Calu3 (cell line): ENCODE results near the gene ITCH. TPM values are rescaled to one million over a fixed set of nuclear protein-coding genes. Genes with fewer than 3 reads are reported as not detected.
A peak's percentile ranks its signal among the peaks of the same experiment; 100 is the strongest.

Experiments
- BruUV-seq: library from RNA; stranded (reverse); fragments of 400-500 nt; replicated peaks from 2 replicates; lab custom pipeline; 2021; lab: Mats Ljungman, UMichigan
- CTCF ChIA-PET: fragments of 300-600 bp; sonication (Branson Sonifier 250); formaldehyde crosslinking; loops from one replicate; lab custom pipeline; 2022; ENCODE audit warnings: antibody characterized with exemption; lab: Charles Lee
- DNase-seq: peaks from one replicate; pipeline ENCODE4 v3.0.0; 2022
- H3K27ac Mint-ChIP-seq: one replicate; pipeline ENCODE4 v1.8.0; 2022; ENCODE audit warnings: mixed read lengths; ENCODE audit not compliant: unreplicated experiment
- H3K27me3 Mint-ChIP-seq: one replicate; pipeline ENCODE4 v1.8.0; 2022; ENCODE audit warnings: mixed read lengths; ENCODE audit not compliant: unreplicated experiment
- H3K36me3 Mint-ChIP-seq: one replicate; pipeline ENCODE4 v1.8.0; 2022; ENCODE audit warnings: mild to moderate bottlenecking, moderate library complexity, mixed read lengths; ENCODE audit not compliant: insufficient read depth, unreplicated experiment
- H3K4me1 Mint-ChIP-seq: one replicate; pipeline ENCODE4 v1.8.0; 2022; ENCODE audit warnings: mild to moderate bottlenecking, low read depth, mixed read lengths; ENCODE audit not compliant: unreplicated experiment
- H3K4me3 Mint-ChIP-seq: one replicate; pipeline ENCODE4 v1.8.0; 2022; ENCODE audit warnings: mild to moderate bottlenecking, low read depth, moderate library complexity, mixed read lengths; ENCODE audit not compliant: unreplicated experiment
- H3K9me3 Mint-ChIP-seq: one replicate; pipeline ENCODE4 v1.8.0; 2022; ENCODE audit warnings: low read depth, mixed read lengths; ENCODE audit not compliant: unreplicated experiment
- intact Hi-C: fragments of 100-400 bp; cut with micrococcal nuclease; formaldehyde crosslinking; loops from one replicate; pipeline ENCODE4 v1.10.0; 2022; ENCODE audit not compliant: unreplicated experiment
- total RNA-seq: library from RNA; stranded (reverse); gene quantifications from 2 replicates; pipeline ENCODE4 v1.2.3, GENCODE V29; 2022
- TF ChIP-seq, protein P1 (sequence below): fragments of 200-600 bp; IDR thresholded peaks from one replicate; pipeline ENCODE4 v1.8.0; 2022; ENCODE audit warnings: antibody characterized with exemption; ENCODE audit not compliant: unreplicated experiment

The ITCH gene
- total RNA-seq, 1 experiment from 2014 or later = 91.6 TPM

DNA sequence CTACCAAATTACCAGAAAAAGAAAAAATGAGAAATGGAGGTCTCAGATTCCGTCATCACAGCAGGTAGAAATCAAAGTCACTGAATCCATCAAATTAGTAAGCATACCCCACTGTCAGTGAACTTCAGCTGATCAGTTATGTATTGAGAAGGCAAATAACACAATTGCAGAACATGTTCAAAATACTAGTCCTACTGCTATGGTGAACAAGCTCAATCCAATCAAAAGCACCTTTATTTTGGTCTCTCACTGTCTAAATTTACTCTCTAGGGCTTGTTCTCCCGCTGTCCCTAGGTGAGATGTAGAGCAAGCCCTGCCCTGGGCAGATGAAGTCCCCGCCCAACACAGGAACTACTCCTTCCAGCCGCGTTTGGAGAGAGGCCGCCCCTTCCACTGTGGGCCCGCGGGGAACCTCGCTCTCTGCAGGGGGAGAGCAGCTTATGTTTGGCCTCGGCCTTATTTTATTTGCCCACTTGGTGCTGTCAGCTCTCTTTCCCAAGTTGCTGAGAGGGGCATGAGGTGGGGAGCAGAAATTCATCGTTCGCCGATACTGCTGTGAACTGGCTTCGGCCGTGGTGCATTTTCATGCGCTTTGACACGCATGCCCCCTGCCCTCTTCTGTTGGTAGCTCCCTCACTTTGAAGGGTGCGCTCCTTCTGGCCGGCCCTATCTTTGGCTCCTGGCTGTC is 181.2 kb downstream of the ITCH start:
- Mint-ChIP-seq H3K9me3 (no peaks in the 10 kb centered on the region), H3K36me3 (peaks cover 43% of the 10 kb centered on the region), H3K27ac (no peak overlapping the region), H3K4me3 (no peak overlapping the region), H3K27me3 (no peaks in the 10 kb centered on the region), H3K4me1 (no peaks in the 10 kb centered on the region)
- TF ChIP-seq, protein P1, sequence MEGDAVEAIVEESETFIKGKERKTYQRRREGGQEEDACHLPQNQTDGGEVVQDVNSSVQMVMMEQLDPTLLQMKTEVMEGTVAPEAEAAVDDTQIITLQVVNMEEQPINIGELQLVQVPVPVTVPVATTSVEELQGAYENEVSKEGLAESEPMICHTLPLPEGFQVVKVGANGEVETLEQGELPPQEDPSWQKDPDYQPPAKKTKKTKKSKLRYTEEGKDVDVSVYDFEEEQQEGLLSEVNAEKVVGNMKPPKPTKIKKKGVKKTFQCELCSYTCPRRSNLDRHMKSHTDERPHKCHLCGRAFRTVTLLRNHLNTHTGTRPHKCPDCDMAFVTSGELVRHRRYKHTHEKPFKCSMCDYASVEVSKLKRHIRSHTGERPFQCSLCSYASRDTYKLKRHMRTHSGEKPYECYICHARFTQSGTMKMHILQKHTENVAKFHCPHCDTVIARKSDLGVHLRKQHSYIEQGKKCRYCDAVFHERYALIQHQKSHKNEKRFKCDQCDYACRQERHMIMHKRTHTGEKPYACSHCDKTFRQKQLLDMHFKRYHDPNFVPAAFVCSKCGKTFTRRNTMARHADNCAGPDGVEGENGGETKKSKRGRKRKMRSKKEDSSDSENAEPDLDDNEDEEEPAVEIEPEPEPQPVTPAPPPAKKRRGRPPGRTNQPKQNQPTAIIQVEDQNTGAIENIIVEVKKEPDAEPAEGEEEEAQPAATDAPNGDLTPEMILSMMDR = no peak
- BruUV-seq = TSS peak; percentile 10
- no peak for DNase-seq
- CTCF ChIA-PET = interaction anchor here (1.0 to 1.2 kb wide), 2 partner anchors 161 to 232 kb away, joined by 3 to 4 read pairs; no protein-coding TSS in a partner anchor
- intact Hi-C loops = no loop called here

DNA sequence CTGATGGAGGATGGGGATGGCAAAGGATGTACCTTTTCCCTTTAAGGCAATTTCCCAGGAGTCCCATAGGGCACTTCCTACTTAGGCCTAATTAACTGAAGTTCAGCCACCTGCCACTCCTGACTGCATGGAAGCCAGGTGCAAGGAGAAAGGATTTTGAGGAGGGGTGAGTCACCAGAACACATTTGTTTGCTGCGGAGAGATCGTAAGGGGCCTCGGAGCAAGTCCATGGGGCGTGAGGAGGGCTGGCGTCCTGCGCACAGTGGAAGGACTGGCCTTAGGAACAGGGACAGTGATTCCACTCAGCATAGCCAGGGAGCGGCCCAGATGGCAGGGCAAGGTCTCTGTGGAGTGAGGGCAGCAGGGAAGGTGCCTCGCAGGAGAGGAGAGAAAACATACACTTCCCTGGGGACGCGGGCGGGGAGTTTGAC is 183.7 kb downstream of the ITCH start:
- Mint-ChIP-seq H3K4me3 (no peak overlapping the region), H3K27me3 (no peaks in the 10 kb centered on the region), H3K36me3 (peaks cover 21% of the 10 kb centered on the region), H3K27ac (no peak overlapping the region), H3K9me3 (no peaks in the 10 kb centered on the region), H3K4me1 (no peaks in the 10 kb centered on the region)
- CTCF ChIA-PET = interaction anchor here (1.0 kb wide), 1 partner anchor 8 kb away, joined by 3 read pairs; no protein-coding TSS in a partner anchor
- intact Hi-C loops = no loop called here
- TF ChIP-seq, protein P1 = no peak
- no TSS peak for BruUV-seq
- DNase-seq = no peak

DNA sequence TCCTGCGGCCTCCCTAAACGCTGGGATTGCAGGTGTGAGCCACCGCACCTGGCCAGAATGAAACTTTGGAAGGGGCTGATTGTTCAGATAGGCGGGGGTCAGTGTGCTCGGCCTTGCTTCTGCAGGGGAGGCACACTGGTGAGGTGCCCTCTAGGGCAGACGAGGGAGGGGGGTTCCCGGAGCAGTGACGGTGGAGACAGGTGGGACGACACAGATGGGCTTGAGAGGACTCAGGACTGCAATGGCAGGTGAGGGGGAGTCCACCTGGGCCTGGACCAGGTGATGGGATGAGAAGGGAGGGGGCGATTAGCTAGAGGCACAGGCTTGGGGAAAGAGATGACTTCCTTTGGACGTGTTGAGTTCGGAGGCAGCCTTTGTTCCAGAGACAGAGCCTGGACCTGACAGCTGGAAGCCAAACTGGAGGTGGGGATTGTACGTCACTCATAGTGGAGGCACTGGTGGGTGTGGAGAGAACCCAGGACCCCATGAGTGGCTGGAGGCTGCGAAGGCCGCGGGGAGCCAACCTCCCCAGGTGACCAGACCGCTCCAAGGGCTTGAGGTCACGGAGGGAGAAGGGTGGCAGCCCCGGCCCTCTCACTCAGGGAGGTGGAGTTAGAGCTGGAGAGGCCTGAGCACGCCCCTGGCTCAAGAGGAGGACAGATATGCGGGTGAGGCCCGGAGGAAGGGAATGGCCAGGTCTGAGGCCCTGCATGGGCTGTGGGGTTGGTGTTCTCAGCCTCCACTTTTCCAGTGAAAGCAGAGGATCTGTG is 185.0 kb downstream of the ITCH start:
- Mint-ChIP-seq H3K4me1 (no peaks in the 10 kb centered on the region), H3K9me3 (no peaks in the 10 kb centered on the region), H3K27ac (peak overlapping the region; percentile 4), H3K27me3 (no peaks in the 10 kb centered on the region), H3K4me3 (no peak overlapping the region), H3K36me3 (peaks cover 11% of the 10 kb centered on the region)
- DNase-seq = no peak
- BruUV-seq = no TSS peak
- TF ChIP-seq, protein P1 = no peak
- CTCF ChIA-PET = interaction anchor here (0.6 to 0.9 kb wide), 3 partner anchors 14 to 1677 kb away, joined by 3 read pairs; no protein-coding TSS in a partner anchor
- intact Hi-C loops = no loop called here

DNA sequence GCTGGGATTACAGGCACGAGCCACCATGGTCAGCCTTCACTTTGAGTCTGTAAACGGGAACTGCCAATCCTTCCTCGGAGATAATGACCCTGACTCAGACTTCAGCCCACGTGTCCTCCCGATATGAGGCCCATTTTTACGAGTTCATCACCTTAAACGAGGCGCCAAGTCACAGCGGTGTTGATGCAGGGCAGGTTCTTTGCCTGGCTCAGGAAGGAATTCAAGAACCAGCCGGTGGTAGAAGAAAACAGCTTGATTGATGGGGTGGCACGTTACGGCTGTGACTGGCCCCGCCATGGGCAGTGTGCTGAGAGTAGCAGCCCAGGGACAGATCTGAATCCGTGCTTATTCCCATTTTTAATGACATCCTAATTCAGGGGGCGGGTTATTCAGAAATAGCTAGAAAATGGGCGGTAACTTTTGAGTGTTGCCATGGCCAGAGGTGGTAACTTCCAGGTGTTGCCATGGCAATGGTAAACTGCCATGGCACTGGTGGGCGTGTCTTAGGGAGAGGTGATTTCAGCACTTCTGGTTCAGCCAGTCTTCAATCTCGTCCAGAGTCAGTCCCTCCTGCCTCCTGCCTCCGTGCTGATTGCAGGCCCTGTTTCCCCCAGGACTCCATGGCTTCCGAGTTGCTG is 186.3 kb downstream of the ITCH start:
- H3K9me3 Mint-ChIP-seq = no peaks in the 10 kb centered on the region
- H3K27me3 Mint-ChIP-seq = no peaks in the 10 kb centered on the region

More for the DNA sequence above, 186.3 kb downstream of the ITCH start:
- TF ChIP-seq, protein P1 = no peak
- H3K4me1 Mint-ChIP-seq = peaks cover 9% of the 10 kb centered on the region
- intact Hi-C loops = no loop called here
- CTCF ChIA-PET = interaction anchor here (0.9 kb wide), 1 partner anchor 215 kb away, joined by 9 read pairs; no protein-coding TSS in a partner anchor
- peak overlapping the region; percentile 32 for H3K27ac Mint-ChIP-seq
- H3K4me3 Mint-ChIP-seq = no peak overlapping the region
- no TSS peak for BruUV-seq
- H3K36me3 Mint-ChIP-seq = peaks cover 11% of the 10 kb centered on the region
- peak; percentile 69 for DNase-seq
